ENCODE results near the gene GIPC3.

DNA sequence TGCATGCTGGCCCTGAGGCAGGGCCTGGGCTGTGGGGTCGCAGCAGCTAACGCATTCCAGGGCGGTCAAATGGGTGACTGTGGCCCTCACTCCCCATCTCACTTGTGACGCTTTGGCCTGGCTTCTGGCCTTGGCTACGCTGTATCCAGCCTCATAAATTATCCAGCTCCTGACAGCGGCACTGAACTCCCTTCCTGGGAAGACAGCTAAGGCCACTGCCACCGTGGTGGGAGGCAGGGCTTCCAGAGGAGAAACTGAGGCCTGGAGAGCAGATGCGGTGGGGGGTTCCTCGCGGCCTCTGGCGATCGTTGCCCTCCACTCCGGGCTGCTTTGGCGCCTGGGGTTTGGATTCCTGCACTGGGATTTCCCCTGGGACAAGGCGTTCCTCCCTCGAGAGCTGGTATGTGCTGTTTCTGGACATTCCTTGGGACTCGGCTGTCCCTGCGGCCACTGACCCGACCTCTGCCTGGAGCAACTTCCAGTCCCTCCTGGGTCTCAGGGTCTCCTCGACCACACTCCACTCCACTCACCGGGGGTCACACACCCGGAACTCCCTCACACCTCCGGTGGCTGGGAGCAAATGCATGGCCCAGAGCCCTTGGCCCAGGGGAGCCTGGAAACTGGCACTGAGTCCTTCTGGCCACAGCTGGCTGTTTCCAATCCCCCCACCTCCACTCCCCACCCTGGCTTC, 18.0 kb downstream of the GIPC3 start:
- no peak for TF ChIP-seq EZH2phosphoT487 (IDR thresholded peaks at IDR 0.05; ENCODE audit: unreplicated experiment)
- no peak for TF ChIP-seq CTCF (conservative IDR thresholded peaks at IDR 0.05; ENCODE audit: low read depth in 2 of 2)
- TF ChIP-seq REST (IDR thresholded peaks at IDR 0.05; ENCODE audit: unreplicated experiment) = no peak
- no peak for TF ChIP-seq EZH2 (IDR thresholded peaks at IDR 0.05; ENCODE audit: low read depth, unreplicated experiment)
- no peak for TF ChIP-seq POLR2AphosphoS5 (IDR thresholded peaks at IDR 0.05; ENCODE audit: low read depth)
- TF ChIP-seq ZNF114 (CRISPR knock-in tag; IDR thresholded peaks at IDR 0.05) = no peak
- no peak for TF ChIP-seq ZNF331 (CRISPR knock-in tag; IDR thresholded peaks at IDR 0.05; ENCODE audit: low read depth)
- TF ChIP-seq ETS1 (IDR thresholded peaks at IDR 0.05) = no peak
- no peak for TF ChIP-seq JUNB (IDR thresholded peaks at IDR 0.05; ENCODE audit: unreplicated experiment)
